CD4-positive, alpha-beta memory T cell (primary cell): Measurements from ENCODE around the gene ERC2. TPM values are rescaled to one million over a fixed set of nuclear protein-coding genes. Genes with fewer than 3 reads are reported as not detected.

Source experiments
- CTCF ChIA-PET: fragments of 350-600 bp; sonication (Branson Sonifier 250); formaldehyde crosslinking; loops from one replicate; lab custom pipeline; 2021; ENCODE audit warnings: inconsistent platforms; ENCODE audit not compliant: partially characterized antibody; lab: Charles Lee
- POLR2A ChIA-PET: fragments of 350-600 bp; sonication (Branson Sonifier 250); formaldehyde crosslinking; loops from one replicate; lab custom pipeline; 2021; ENCODE audit not compliant: partially characterized antibody; lab: Charles Lee
- DNase-seq, 5 donors: peaks; one replicate each; pipeline versions ENCODE4 v3.0.0 to v3.0.0-alpha.2; 2020 to 2022; ENCODE audit warnings: mixed read lengths in 1 of 5
- H3K27ac ChIP-seq: one replicate; pipeline ENCODE4 v1.7.0; 2013; ENCODE audit warnings: low read depth, low read length
- H3K27me3 ChIP-seq: 2 replicates; pipeline ENCODE4 v1.7.0; 2013; ENCODE audit warnings: mild to moderate bottlenecking, low read length, moderate library complexity; ENCODE audit not compliant: insufficient read depth
- H3K36me3 ChIP-seq: 2 replicates; pipeline ENCODE4 v1.7.0; 2013; ENCODE audit warnings: mild to moderate bottlenecking, low read length, moderate library complexity; ENCODE audit not compliant: insufficient read depth
- H3K4me1 ChIP-seq: 2 replicates; pipeline ENCODE4 v1.7.0; 2013; ENCODE audit warnings: mild to moderate bottlenecking, low read length, moderate library complexity; ENCODE audit not compliant: insufficient read depth
- H3K4me3 ChIP-seq, 2 donors: one replicate each; pipeline ENCODE4 v1.7.0; 2013; ENCODE audit warnings: low read length in 2 of 2, mild to moderate bottlenecking in 1 of 2
- H3K9me3 ChIP-seq, 2 donors: one replicate each; pipeline ENCODE4 v1.7.0; 2013; ENCODE audit warnings: low read length in 2 of 2, control low read depth in 1 of 2; ENCODE audit not compliant: control insufficient read depth in 1 of 2
- H3K27ac Mint-ChIP-seq, 7 donors: one replicate each; pipeline ENCODE4 v1.8.0; 2020 to 2021; ENCODE audit warnings: mixed read lengths in 7 of 7, mild to moderate bottlenecking in 6 of 7, inconsistent platforms in 3 of 7, moderate library complexity in 3 of 7
- H3K27me3 Mint-ChIP-seq, 2 donors: one replicate each; pipeline ENCODE4 v1.8.0; 2020 to 2021; ENCODE audit warnings: mixed read lengths in 2 of 2
- H3K36me3 Mint-ChIP-seq, 2 donors: one replicate each; pipeline ENCODE4 v1.8.0; 2020 to 2021; ENCODE audit warnings: mixed read lengths in 2 of 2, inconsistent platforms in 1 of 2, mild to moderate bottlenecking in 1 of 2
- H3K4me1 Mint-ChIP-seq, 4 donors: one replicate each; pipeline ENCODE4 v1.8.0; 2020 to 2021; ENCODE audit warnings: mixed read lengths in 4 of 4, mild to moderate bottlenecking in 1 of 4
- H3K4me3 Mint-ChIP-seq, 8 donors: one replicate each; pipeline ENCODE4 v1.8.0; 2020 to 2021; ENCODE audit warnings: mixed read lengths in 8 of 8, mild to moderate bottlenecking in 7 of 8, moderate library complexity in 6 of 8, inconsistent platforms in 3 of 8
- H3K9me3 Mint-ChIP-seq, 8 donors: one replicate each; pipeline ENCODE4 v1.8.0; 2020 to 2021; ENCODE audit warnings: mixed read lengths in 8 of 8, mild to moderate bottlenecking in 5 of 8, inconsistent platforms in 3 of 8, moderate library complexity in 1 of 8
- intact Hi-C: fragments of 100-400 bp; cut with micrococcal nuclease; formaldehyde crosslinking; loops from one replicate; pipeline ENCODE4 v1.15.1; 2023
- polyA plus RNA-seq, 2 donors: library from polyadenylated mRNA; unstranded; fragments of 300-500 nt; fragmentation: Illumina TruSeq; gene quantifications; one replicate each; pipeline ENCODE4 v1.2.3, GENCODE V29; 2021
- total RNA-seq, 2 experiments: library from RNA; stranded (reverse); gene quantifications; one replicate each; pipeline ENCODE4 v1.2.3, GENCODE V29; 2021

Gene ERC2
- total and polyA plus RNA-seq, 4 experiments from 2014 or later: not detected

DNA sequence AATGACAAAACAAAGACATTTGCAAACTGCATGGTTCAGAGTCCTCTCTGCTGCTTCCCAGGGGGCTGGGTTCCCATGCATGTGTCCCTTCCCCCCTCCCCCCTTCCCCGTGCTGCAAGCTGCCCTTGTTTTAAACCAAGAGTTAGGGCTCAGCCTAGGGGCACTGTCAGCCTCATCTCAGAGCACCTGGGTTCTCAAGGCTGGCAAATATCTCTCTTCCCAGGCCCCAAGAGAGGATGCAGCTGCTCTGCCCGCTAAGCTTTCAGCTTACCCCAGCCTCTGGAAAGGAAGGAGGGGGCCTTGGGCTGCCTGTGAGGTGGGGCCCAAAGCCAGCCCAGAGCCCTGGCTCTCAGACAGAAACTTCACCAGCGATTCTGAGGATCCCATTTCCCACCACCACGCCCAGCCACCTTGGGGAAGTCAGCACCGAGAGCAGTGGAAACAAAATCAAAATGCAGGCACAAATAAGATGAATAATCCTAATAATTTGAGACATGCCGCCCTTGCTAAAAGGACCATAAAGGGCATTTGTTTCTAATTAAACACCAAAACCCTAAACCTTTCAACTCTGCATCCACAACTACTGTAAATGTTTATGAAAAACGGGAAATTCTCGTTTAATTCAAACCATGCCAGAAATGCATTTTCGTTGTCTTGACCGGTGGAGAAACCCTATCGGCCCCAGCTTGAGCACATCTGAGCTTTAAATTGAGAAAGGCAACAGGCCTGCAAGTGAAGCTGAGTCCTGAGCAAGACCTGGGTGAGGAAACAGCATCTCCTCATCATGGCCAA lies 913.4 kb downstream of the ERC2 start:
- Histone ChIP-seq H3K27ac (no peak overlapping the region), H3K4me3 (no peak overlapping the region), H3K4me1 (no peaks in the 10 kb centered on the region), H3K9me3 (no peaks in the 10 kb centered on the region), H3K27me3 (no peaks in the 10 kb centered on the region), H3K36me3 (no peaks in the 10 kb centered on the region)
- no peak overlapping the region for H3K27ac Mint-ChIP-seq
- H3K4me3 Mint-ChIP-seq: no peak overlapping the region
- H3K27me3 Mint-ChIP-seq: no peaks in the 10 kb centered on the region
- H3K36me3 Mint-ChIP-seq: no peaks in the 10 kb centered on the region
- intact Hi-C loops: no loop called here
- no peaks in the 10 kb centered on the region for H3K4me1 Mint-ChIP-seq
- POLR2A ChIA-PET: no interaction called here
- CTCF ChIA-PET: no interaction called here
- DNase-seq: no peak
- H3K9me3 Mint-ChIP-seq: peaks cover 0 to 8% (median 0%) of the 10 kb centered on the region in 8 donors

GRCh38 chr3:55551644-55552043 lies 916.6 kb downstream of the ERC2 start:
- DNase-seq: no peak
- Mint-ChIP-seq H3K4me1 (no peaks in the 10 kb centered on the region), H3K9me3 (peaks cover 0 to 6% (median 0%) of the 10 kb centered on the region in 8 donors), H3K4me3 (no peak overlapping the region), H3K27ac (no peak overlapping the region), H3K36me3 (no peaks in the 10 kb centered on the region), H3K27me3 (no peaks in the 10 kb centered on the region)
- Histone ChIP-seq H3K9me3 (no peaks in the 10 kb centered on the region), H3K36me3 (no peaks in the 10 kb centered on the region), H3K4me3 (no peak overlapping the region), H3K27me3 (no peaks in the 10 kb centered on the region), H3K4me1 (no peaks in the 10 kb centered on the region), H3K27ac (no peak overlapping the region)
- ChIA-PET CTCF (no interaction called here), POLR2A (no interaction called here)
- intact Hi-C loops: no loop called here

DNA sequence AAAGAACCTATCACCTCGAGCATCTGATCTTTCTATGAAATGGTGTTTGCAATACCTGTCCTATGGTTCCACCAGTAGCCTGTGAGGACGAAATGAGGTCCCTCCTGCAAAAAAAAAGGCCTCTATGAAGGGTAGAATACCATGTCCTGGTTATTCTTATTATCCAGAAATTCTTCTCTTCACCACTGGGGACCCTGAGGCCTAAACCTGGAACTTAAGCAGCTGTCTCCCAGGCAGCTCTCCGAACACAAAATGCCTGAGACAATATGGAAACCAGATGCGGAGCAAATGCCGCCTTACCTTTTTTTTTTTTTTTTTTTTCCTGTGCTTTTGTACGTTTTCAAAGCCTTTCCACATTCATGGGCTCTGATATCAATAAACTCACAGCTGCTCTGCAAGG lies 919.1 kb downstream of the ERC2 start:
- Mint-ChIP-seq H3K36me3 (no peaks in the 10 kb centered on the region), H3K27me3 (no peaks in the 10 kb centered on the region), H3K27ac (no peak overlapping the region), H3K4me3 (no peak overlapping the region), H3K9me3 (peaks cover 0 to 8% (median 2%) of the 10 kb centered on the region in 8 donors), H3K4me1 (no peaks in the 10 kb centered on the region)
- Histone ChIP-seq H3K27ac (no peak overlapping the region), H3K4me1 (no peaks in the 10 kb centered on the region), H3K27me3 (no peaks in the 10 kb centered on the region), H3K36me3 (no peaks in the 10 kb centered on the region), H3K4me3 (no peak overlapping the region), H3K9me3 (no peaks in the 10 kb centered on the region)
- intact Hi-C loops: no loop called here
- CTCF ChIA-PET: no interaction called here
- no peak for DNase-seq
- POLR2A ChIA-PET: no interaction called here

DNA sequence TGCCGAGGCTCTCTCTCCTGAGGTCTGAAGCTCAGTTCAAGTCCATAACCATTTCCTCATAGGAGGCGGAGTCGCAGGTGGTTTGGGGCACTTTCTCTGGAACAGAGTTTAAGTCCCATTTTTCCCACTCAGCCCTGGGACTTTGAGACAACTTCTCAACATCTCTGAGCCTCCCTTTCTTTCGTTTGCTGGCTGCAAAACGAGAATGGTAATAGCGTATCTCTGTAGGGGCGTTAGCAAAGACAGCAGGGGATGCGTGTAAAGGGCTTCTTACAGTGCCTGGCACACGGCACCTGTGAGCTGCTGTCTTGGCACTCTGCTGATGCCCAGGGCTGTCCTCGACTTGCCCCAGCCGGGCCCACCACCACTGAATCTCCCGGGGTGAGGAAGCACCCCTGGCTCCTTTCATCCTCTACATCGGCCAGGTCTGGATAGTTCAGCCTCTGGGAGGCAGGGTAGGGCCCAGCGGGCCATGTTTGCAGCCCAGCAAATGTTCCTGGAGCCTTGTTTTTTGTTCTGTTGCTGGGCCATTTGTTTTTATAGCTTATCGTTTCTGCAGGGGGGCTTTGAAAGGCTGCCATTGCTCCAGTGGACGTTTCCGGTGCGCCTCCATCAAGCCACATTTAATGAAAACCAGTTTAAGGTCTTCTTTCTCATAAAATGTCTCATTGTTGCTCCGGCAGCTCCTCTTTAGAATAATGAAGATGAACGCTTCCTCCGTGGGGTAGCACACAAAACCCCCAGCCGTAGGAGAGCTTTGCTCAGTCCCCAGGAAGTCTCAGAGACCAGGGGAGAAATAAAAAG lies 921.2 kb downstream of the ERC2 start:
- ChIA-PET POLR2A (no interaction called here), CTCF (no interaction called here)
- Mint-ChIP-seq H3K27me3 (no peaks in the 10 kb centered on the region), H3K27ac (no peak overlapping the region), H3K4me3 (no peak overlapping the region), H3K36me3 (no peaks in the 10 kb centered on the region), H3K9me3 (peaks cover 0 to 8% (median 2%) of the 10 kb centered on the region in 8 donors), H3K4me1 (no peaks in the 10 kb centered on the region)
- Histone ChIP-seq H3K27me3 (no peaks in the 10 kb centered on the region), H3K36me3 (no peaks in the 10 kb centered on the region), H3K4me3 (no peak overlapping the region), H3K4me1 (no peaks in the 10 kb centered on the region), H3K9me3 (no peaks in the 10 kb centered on the region), H3K27ac (no peak overlapping the region)
- intact Hi-C loops: no loop called here
- DNase-seq: no peak

- H3K4me3 Mint-ChIP-seq: no peak overlapping the region
- peaks cover 0 to 5% (median 2%) of the 10 kb centered on the region in 8 donors for H3K9me3 Mint-ChIP-seq
- intact Hi-C loops: no loop called here
Observed at GRCh38 chr3:55545995-55546394, 922.3 kb downstream of the ERC2 start.

DNA sequence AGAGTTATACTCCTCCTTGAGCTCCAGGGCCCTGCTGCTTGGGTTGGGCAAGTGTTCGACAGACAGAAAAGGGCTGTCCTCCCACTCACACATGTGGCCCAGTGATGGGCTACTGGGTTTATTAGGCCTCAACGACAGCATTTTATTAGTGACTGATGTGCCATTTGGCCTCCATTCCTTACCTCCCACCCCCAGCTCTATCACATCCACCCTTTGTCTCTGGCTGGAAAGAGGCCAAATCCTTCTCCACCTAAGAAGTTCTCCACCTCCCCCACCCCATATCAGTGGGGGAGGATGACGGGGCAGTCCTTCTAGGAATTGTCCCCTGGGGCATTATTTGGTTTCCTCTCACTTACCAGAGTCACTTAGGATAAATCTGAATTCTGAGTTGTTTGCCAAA lies 924.0 kb downstream of the ERC2 start:
- Histone ChIP-seq H3K27ac (no peak overlapping the region), H3K9me3 (no peaks in the 10 kb centered on the region), H3K4me1 (no peaks in the 10 kb centered on the region), H3K27me3 (no peaks in the 10 kb centered on the region), H3K36me3 (no peaks in the 10 kb centered on the region), H3K4me3 (no peak overlapping the region)
- H3K36me3 Mint-ChIP-seq: no peaks in the 10 kb centered on the region
- H3K9me3 Mint-ChIP-seq: peaks cover 0 to 5% (median 2%) of the 10 kb centered on the region in 8 donors
- H3K27ac Mint-ChIP-seq: no peak overlapping the region
- CTCF ChIA-PET: no interaction called here
- DNase-seq: no peak
- H3K4me1 Mint-ChIP-seq: no peaks in the 10 kb centered on the region
- intact Hi-C loops: no loop called here
- POLR2A ChIA-PET: no interaction called here
- H3K4me3 Mint-ChIP-seq: no peak overlapping the region
- no peaks in the 10 kb centered on the region for H3K27me3 Mint-ChIP-seq

More at GRCh38 chr3:55545995-55546394, 922.3 kb downstream of the ERC2 start:
- Mint-ChIP-seq H3K27me3 (no peaks in the 10 kb centered on the region), H3K36me3 (no peaks in the 10 kb centered on the region), H3K4me1 (no peaks in the 10 kb centered on the region), H3K27ac (no peak overlapping the region)
- H3K27me3 ChIP-seq: no peaks in the 10 kb centered on the region
- H3K9me3 ChIP-seq: no peaks in the 10 kb centered on the region
- H3K4me1 ChIP-seq: no peaks in the 10 kb centered on the region
- no peak overlapping the region for H3K4me3 ChIP-seq
- CTCF ChIA-PET: no interaction called here
- POLR2A ChIA-PET: no interaction called here
- no peak overlapping the region for H3K27ac ChIP-seq
- DNase-seq: no peak
- H3K36me3 ChIP-seq: no peaks in the 10 kb centered on the region

DNA sequence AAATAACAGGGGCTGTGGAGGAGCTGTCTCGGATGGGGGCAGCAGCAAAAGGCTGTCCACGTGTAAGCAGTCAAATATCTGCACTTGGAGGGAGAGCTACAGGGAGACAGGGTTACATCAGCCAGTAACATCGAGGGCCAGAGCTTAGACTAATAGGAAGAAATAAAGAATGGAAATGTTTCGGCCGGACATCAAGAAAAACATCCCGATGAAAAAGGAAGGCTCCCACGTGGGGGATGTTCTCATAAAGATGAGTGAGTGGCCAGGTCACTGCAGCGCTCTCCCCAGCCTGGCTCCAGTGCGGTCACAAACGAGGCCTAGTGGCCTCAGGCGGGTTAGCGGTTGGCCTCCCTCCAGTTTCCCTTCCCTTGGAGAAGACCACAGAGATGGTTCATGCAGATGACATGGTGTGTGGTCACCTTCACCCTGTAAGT lies 925.1 kb downstream of the ERC2 start:
- H3K9me3 Mint-ChIP-seq: peaks cover 0 to 5% (median 2%) of the 10 kb centered on the region in 8 donors
- no peak overlapping the region for H3K4me3 ChIP-seq
- H3K27me3 Mint-ChIP-seq: no peaks in the 10 kb centered on the region
- no peaks in the 10 kb centered on the region for H3K9me3 ChIP-seq
- H3K36me3 Mint-ChIP-seq: no peaks in the 10 kb centered on the region
- no peaks in the 10 kb centered on the region for H3K4me1 Mint-ChIP-seq
- no peak overlapping the region for H3K4me3 Mint-ChIP-seq
- no peaks in the 10 kb centered on the region for H3K27me3 ChIP-seq
- ChIA-PET POLR2A (no interaction called here), CTCF (no interaction called here)
- H3K27ac Mint-ChIP-seq: no peak overlapping the region
- H3K27ac ChIP-seq: no peak overlapping the region
- H3K36me3 ChIP-seq: no peaks in the 10 kb centered on the region
- no peaks in the 10 kb centered on the region for H3K4me1 ChIP-seq
- no peak for DNase-seq
- intact Hi-C loops: no loop called here
